ENCODE results near the gene MYBPC1.
"Not testable (repeated sequence)": the region's sequence is repeated elsewhere in the genome, so short reads cannot be mapped to it uniquely, and the experiment has no call there.

Gene MYBPC1

DNA sequence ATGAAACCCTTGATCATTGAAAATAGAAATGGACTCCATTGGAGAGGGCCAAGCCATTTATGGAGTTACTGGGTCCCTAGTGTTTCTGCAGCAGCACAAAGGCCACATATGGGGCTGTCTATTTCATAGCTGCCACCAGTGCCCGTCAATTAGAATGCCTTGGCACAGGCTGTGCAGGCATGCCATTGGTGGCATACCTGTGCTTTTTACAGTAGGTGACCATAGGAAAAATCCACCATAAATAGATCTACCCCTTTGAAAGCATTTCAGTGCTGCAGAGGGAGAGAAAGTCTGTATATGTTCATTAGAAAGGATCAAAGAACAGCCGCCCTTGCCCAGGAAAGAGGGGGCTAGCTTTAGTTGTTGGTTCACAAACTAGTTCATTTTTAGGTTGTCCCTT, 13.1 kb downstream of the MYBPC1 start:
- no peak for DNase-seq

- no peak for DNase-seq
Observed at GRCh38 chr12:101608301-101609133, 13.7 kb downstream of the MYBPC1 start.

DNA sequence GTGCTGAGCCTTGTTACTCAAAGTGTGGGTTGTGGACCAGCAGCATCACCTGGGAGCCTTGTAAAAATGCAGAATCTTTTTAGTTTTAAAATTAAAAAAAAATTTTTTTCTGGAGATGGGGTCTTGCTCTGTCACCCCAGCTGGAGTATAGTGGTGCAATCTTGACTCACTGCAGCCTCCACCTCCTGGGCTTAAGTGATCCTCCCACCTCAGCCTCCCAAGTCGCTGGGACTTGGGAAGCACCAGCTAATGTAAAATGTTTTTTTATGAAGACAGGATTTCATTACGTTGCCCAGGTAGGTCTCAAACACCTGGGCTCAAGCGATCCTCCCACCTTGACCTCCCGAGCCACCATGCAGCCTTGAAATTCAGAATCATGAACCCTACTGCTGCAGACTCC, 14.4 kb downstream of the MYBPC1 start:
- no peak for DNase-seq

GRCh38 chr12:101612160-101612916, 17.6 kb downstream of the MYBPC1 start:
- no peak for DNase-seq

GRCh38 chr12:101616027-101616494, 21.3 kb downstream of the MYBPC1 start:
- DNase-seq: no peak

DNA sequence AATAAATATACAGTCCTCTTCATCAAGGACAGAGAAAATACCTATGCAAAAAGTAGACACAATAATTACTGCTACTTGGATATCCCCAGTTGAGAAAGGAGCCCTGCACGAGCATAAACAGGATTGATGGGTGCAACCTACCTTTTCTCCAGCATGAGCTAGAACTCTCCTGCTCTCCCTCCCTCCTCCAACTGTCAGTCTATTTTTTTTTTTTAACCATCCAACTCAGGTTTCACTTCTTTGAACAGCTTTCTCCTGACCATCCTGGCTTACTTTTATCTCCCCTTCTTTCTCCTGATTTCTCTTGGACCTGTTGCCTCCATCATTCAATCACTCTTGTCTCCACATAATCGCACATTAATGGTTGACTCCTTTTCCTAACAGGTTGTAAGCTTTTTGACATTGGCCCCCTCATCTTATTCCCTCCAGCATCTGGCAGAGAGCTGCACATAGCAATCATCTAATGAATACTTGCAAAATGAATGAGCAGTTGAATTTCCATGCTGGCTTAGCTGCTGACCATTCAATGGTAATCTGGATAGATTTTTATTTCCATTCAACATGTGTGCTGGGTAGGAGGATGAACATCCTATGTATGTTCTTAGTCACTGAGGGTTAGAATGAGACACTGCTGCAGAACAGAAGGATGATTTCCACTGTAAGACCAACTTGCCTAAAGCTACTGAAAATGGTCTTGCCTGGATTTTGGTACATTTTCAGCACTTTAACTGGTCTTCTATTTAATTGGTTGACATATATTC, 24.4 kb downstream of the MYBPC1 start:
- no peak for DNase-seq

DNA sequence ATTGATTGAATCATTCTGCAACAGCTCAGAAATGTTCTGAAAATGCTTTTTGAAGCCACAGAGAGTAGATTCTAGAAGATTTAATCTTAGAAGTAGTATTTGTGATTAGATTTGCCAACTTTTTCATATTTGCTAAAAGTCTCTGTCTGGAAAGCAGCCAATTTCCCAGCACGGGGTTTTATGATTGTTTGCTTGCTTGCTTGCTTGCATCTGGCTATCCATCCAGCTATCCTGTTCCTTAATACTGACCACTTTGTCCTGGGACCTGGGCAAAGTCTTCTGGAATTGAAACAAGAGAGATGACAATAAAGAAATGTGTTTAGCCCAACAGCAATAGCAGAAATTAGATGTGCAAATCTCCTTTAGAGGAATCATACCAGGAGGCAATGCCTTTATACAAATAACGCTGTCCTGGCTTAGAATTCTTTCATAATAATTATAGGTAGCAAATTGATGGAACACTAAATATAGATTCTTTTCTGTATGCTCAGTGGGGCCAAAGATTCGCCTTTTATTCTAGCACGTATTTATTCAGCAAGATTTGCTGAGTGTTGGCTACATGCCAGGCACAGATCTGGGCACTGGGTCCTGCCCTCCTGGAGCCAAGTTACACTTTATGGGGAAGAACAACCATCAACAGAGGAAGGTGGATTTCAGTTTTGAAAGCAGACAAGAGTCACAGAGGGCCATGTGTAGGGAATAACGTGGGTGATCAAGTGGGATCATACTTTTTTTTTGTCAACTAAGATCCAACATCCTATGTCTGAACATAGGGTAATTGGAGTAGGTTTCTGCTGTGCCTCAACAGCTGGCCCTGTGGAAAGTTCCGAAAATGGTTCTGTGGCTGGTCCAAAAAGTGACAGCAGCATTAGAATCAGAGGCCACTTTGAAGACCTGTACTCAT, 25.3 kb downstream of the MYBPC1 start:
- DNase-seq: no peak

DNA sequence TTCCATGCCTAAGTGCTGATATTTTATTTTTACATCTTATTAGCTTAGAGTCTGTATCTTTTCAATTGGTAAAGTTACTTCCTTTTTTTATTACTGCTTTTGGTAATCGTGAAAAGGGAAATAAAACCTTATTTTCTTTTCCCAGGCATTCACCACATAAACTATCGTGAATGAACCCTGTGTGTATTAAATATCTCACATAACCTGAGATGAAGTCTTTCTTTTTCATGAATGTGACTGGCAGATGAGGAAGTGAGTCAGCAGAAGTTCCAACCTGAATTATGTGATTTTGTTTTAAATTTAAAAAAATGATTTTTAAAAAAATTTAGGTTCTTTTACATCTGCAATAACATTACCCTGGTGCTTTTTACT, 26.0 kb downstream of the MYBPC1 start:
- no peak for DNase-seq

- no peak for DNase-seq
Observed at GRCh38 chr12:101628676-101629075, 33.9 kb downstream of the MYBPC1 start.

- no peak for DNase-seq
Observed at GRCh38 chr12:101634724-101635123, 40.0 kb downstream of the MYBPC1 start.

- no peak for DNase-seq
Observed at GRCh38 chr12:101637936-101638335, 43.2 kb downstream of the MYBPC1 start.

DNA sequence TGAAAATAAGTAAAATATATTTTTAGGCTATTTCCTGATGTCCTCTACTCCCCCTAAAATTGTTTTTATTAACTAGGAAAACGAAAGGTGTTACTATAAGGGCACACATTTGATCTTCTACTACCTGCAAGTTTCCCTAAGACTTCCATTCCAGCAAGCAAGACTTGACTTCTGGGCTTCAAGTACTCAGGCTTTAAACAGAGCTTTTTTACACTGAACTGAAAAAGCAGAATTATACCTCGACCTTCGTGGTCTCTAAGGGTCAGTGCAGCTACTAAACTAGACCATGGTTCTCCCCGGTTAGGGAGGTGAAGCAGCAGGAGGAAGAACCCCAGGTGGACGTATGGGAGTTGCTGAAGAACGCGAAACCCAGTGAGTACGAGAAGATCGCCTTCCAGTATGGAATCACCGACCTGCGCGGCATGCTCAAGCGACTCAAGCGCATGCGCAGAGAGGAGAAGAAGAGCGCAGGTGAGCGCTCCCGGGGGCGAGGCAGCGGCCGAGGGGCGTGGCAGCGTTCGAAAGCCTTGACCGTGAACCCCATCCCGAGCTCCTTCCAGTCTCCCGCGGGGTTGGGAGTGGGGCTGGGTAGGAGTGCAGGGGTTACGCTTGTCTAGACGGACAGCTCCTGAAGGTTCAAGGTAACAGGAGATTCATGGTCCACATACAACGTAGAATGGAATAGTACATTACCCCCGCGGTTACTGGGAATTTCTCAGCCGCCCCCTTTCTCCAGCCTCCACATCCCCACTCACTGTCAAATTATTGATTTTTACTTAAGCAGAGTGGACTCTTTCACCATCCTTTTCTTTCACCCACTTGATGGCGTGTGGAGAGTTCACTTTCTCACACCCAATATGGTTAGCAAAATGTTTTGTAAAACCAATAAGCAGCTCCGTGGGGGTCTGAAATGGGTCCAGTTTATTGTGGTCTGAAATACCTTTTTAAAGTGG, 47.6 kb downstream of the MYBPC1 start:
- DNase-seq: no peak

DNA sequence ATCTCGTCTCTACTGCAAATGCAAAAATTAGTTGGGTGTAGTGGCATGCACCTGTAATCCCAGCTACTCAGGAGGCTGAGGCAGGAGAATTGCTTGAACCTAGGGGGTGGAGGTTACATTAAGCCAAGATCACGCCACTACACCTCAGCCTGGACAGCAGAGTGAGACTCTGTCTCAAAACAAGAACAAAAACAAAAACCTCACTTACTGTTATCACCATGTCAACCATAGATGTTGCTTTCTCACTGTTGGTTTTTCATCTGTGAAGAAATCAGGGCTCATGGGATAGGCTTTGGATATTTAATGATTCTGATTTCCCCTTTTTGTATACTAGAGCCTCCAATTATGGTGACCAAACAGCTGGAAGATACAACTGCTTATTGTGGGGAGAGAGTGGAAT, 52.9 kb downstream of the MYBPC1 start:
- no peak for DNase-seq

- DNase-seq: no peak
Observed at GRCh38 chr12:101648195-101648594, 53.4 kb downstream of the MYBPC1 start.

- DNase-seq: no peak
Observed at GRCh38 chr12:101650346-101651117, 55.8 kb downstream of the MYBPC1 start.

DNA sequence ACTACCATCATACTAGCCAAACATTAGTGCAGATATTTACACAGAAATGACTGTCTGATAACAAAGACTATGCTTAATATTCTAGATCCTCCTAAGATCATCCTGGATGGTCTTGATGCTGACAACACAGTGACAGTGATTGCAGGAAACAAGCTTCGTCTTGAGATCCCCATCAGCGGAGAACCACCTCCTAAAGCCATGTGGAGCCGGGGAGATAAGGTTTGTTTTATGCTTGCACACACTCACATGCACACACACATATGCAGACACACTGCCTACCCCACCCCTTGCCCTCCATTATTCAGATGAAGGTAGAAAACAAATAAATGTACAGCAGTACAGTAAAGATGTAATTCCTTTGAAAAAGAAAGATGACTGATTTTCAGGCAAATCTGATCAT, 58.3 kb downstream of the MYBPC1 start:
- DNase-seq: no peak

- no peak for DNase-seq
Observed at GRCh38 chr12:101653503-101653902, 58.7 kb downstream of the MYBPC1 start.

- no peak for DNase-seq
Observed at GRCh38 chr12:101654442-101654841, 59.7 kb downstream of the MYBPC1 start.

- DNase-seq: no peak
Observed at GRCh38 chr12:101655393-101655792, 60.6 kb downstream of the MYBPC1 start.

GRCh38 chr12:101660662-101661061, 65.9 kb downstream of the MYBPC1 start:
- DNase-seq: not testable (repeated sequence)
